H1 (cell line): ENCODE measurements around the gene ABTB1. TPM values are rescaled to one million over a fixed set of nuclear protein-coding genes. Genes with fewer than 3 reads are reported as not detected.

Experiments
- CTCF ChIA-PET: fragments of 300-600 bp; sonication (Branson Sonifier 250); formaldehyde crosslinking; loops from one replicate; lab custom pipeline; 2021; ENCODE audit not compliant: partially characterized antibody; lab: Charles Lee
- POLR2A ChIA-PET: fragments of 300-600 bp; sonication (Branson Sonifier 250); formaldehyde crosslinking; loops from one replicate; lab custom pipeline; 2021; ENCODE audit warnings: inconsistent platforms; ENCODE audit not compliant: partially characterized antibody; lab: Charles Lee
- DNase-seq, 2 experiments: peaks; one replicate each; pipeline versions ENCODE4 v3.0.0 to v3.0.0-alpha.2; 2010 to 2022; ENCODE audit warnings: low spot score in 2 of 2, low read depth in 1 of 2, mixed read lengths in 1 of 2
- FAIRE-seq: peaks from 2 replicates; lab custom pipeline; 2011; peaks lifted over from hg19 to GRCh38; lab: Jason Lieb, UNC
- H2AFZ ChIP-seq: 2 replicates; pipeline ENCODE4 v1.8.1; 2012; ENCODE audit warnings: low read length, inconsistent platforms
- H2AK5ac ChIP-seq: 2 replicates; pipeline ENCODE4 v1.6.1; 2013; ENCODE audit warnings: low read depth, low read length
- H2BK120ac ChIP-seq: replicated peaks from 2 replicates; pipeline ENCODE3; 2013; ENCODE audit warnings: low read depth, low read length, inconsistent platforms
- H2BK12ac ChIP-seq: 2 replicates; pipeline ENCODE4 v1.6.1; 2013; ENCODE audit warnings: low read depth, low read length
- H2BK15ac ChIP-seq: 2 replicates; pipeline ENCODE4 v1.6.1; 2013; ENCODE audit warnings: low read length
- H2BK20ac ChIP-seq: 2 replicates; pipeline ENCODE4 v1.6.1; 2013; ENCODE audit warnings: low read length
- H2BK5ac ChIP-seq: 2 replicates; pipeline ENCODE4 v1.6.1; 2013; ENCODE audit warnings: low read depth, low read length
- H3K14ac ChIP-seq: 2 replicates; pipeline ENCODE4 v1.6.1; 2013; ENCODE audit warnings: inconsistent platforms; ENCODE audit not compliant: insufficient read length
- H3K18ac ChIP-seq: 2 replicates; pipeline ENCODE4 v1.6.1; 2013; ENCODE audit warnings: low read length; ENCODE audit errors: extremely low read depth
- H3K23ac ChIP-seq: 2 replicates; pipeline ENCODE4 v1.6.1; 2013; ENCODE audit warnings: inconsistent platforms; ENCODE audit not compliant: insufficient read length
- H3K23me2 ChIP-seq: 2 replicates; pipeline ENCODE4 v1.6.1; 2013; ENCODE audit warnings: low read depth, low read length
- H3K27ac ChIP-seq: 2 replicates; pipeline ENCODE4 v1.6.1; 2011; ENCODE audit warnings: low read depth, low read length, inconsistent platforms
- H3K27me3 ChIP-seq, 4 experiments: replicated peaks in 1 of 4; 1 replicate in 1 of 4; 2 replicates in 3 of 4; pipeline versions ENCODE4 v1.6.1 to v1.8.1; 2011 to 2013; ENCODE audit warnings: low read length in 3 of 4, mild to moderate bottlenecking in 3 of 4, inconsistent platforms in 2 of 4, mixed read lengths in 2 of 4, moderate library complexity in 1 of 4; ENCODE audit not compliant: control insufficient read depth in 3 of 4, insufficient read depth in 3 of 4; ENCODE audit errors: extremely low read depth in 1 of 4
- H3K36me3 ChIP-seq, 4 experiments: 2 replicates each; pipeline versions ENCODE4 v1.6.1 to v1.8.1; 2011 to 2013; ENCODE audit warnings: mild to moderate bottlenecking in 4 of 4, low read length in 3 of 4, moderate library complexity in 2 of 4, control low read depth in 1 of 4, inconsistent platforms in 1 of 4; ENCODE audit not compliant: insufficient read depth in 4 of 4, control insufficient read depth in 2 of 4
- H3K4ac ChIP-seq: replicated peaks from 2 replicates; pipeline ENCODE3; 2013; ENCODE audit warnings: low read length, low read depth, mixed read lengths, inconsistent platforms; ENCODE audit not compliant: insufficient read length
- H3K4me1 ChIP-seq, 4 experiments: replicated peaks in 1 of 4; 1 replicate in 1 of 4; 2 replicates in 3 of 4; pipeline versions ENCODE4 v1.6.1 to v1.8.1; 2011 to 2013; ENCODE audit warnings: low read length in 3 of 4, inconsistent platforms in 2 of 4, mixed read lengths in 1 of 4; ENCODE audit not compliant: insufficient read depth in 4 of 4, control insufficient read depth in 3 of 4
- H3K4me2 ChIP-seq, 2 experiments: 2 replicates each; pipeline versions ENCODE4 v1.6.1 to v1.8.1; 2011 to 2013; ENCODE audit warnings: low read depth in 2 of 2, low read length in 2 of 2, control low read depth in 1 of 2, inconsistent platforms in 1 of 2, mild to moderate bottlenecking in 1 of 2; ENCODE audit not compliant: insufficient read depth in 1 of 2
- H3K4me3 ChIP-seq, 4 experiments: fragments of 200-600, 300-600 bp in 1 of 4; sonication (generic), shearing (Covaris generic), sonication (Bioruptor Twin) in 1 of 4; 2 replicates each; pipeline versions ENCODE4 v1.5.1 to v1.8.1; 2011 to 2016; ENCODE audit warnings: low read length in 4 of 4, low read depth in 3 of 4, control low read depth in 2 of 4, inconsistent platforms in 2 of 4, mild to moderate bottlenecking in 2 of 4, mixed read lengths in 1 of 4, moderate library complexity in 1 of 4; ENCODE audit not compliant: insufficient read depth in 2 of 4; ENCODE audit errors: extremely low read depth in 1 of 4
- H3K56ac ChIP-seq: replicated peaks from 2 replicates; pipeline ENCODE3; 2013; ENCODE audit warnings: low read depth, mild to moderate bottlenecking, mixed read lengths, low read length, inconsistent platforms; ENCODE audit not compliant: insufficient read length
- H3K79me1 ChIP-seq: 2 replicates; pipeline ENCODE4 v1.6.1; 2013; ENCODE audit warnings: low read depth, low read length, control low read depth
- H3K79me2 ChIP-seq, 2 experiments: 2 replicates each; pipeline versions ENCODE4 v1.6.1 to v1.8.1; 2012 to 2013; ENCODE audit warnings: low read length in 2 of 2, mild to moderate bottlenecking in 2 of 2, inconsistent platforms in 1 of 2; ENCODE audit not compliant: insufficient read depth in 2 of 2, control insufficient read depth in 1 of 2
- H3K9ac ChIP-seq, 4 experiments: replicated peaks in 1 of 4; 1 replicate in 1 of 4; 2 replicates in 3 of 4; pipeline versions ENCODE4 v1.6.1 to v1.8.1; 2011 to 2013; ENCODE audit warnings: low read depth in 3 of 4, low read length in 3 of 4, control low read depth in 2 of 4, mild to moderate bottlenecking in 2 of 4, moderate library complexity in 2 of 4, inconsistent platforms in 1 of 4; ENCODE audit errors: extremely low read depth in 1 of 4
- H3K9me3 ChIP-seq, 2 experiments: 2 replicates each; pipeline versions ENCODE4 v1.6.1 to v1.8.1; 2012 to 2013; ENCODE audit warnings: mild to moderate bottlenecking in 2 of 2, moderate library complexity in 2 of 2, control low read depth in 1 of 2, inconsistent platforms in 1 of 2, low read depth in 1 of 2, low read length in 1 of 2, mixed read lengths in 1 of 2; ENCODE audit not compliant: insufficient read depth in 2 of 2
- H4K20me1 ChIP-seq, 2 experiments: replicated peaks in 1 of 2; 2 replicates each; pipeline versions ENCODE3 to v1.8.1; 2011 to 2013; ENCODE audit warnings: inconsistent platforms in 2 of 2, low read length in 2 of 2, mild to moderate bottlenecking in 1 of 2; ENCODE audit not compliant: insufficient read depth in 2 of 2, control insufficient read depth in 1 of 2
- H4K5ac ChIP-seq: 2 replicates; pipeline ENCODE4 v1.6.1; 2013; ENCODE audit warnings: low read length, low read depth, mixed read lengths, inconsistent platforms; ENCODE audit not compliant: insufficient read length
- H4K8ac ChIP-seq: 2 replicates; pipeline ENCODE4 v1.8.0; 2013; ENCODE audit warnings: mild to moderate bottlenecking, moderate library complexity, low read length, inconsistent platforms; ENCODE audit not compliant: insufficient read depth; ENCODE audit errors: extremely low read depth
- H4K91ac ChIP-seq: replicated peaks from 2 replicates; pipeline ENCODE3; 2013; ENCODE audit warnings: low read length, mixed read lengths, inconsistent platforms; ENCODE audit not compliant: insufficient read length
- FOSL1 ChIP-seq: IDR thresholded peaks from 2 replicates; pipeline ENCODE4 v1.6.1; 2011; ENCODE audit warnings: mild to moderate bottlenecking, low read depth, low read length, moderate library complexity; ENCODE audit not compliant: insufficient read depth
- NRF1 ChIP-seq: IDR thresholded peaks from 2 replicates; pipeline ENCODE4 v1.6.1; 2011; ENCODE audit warnings: mild to moderate bottlenecking, low read depth, low read length, improper control_type of control experiment
- WGBS, 2 experiments: shearing (Covaris generic) in 1 of 2; methylation state at CpG; one replicate each; pipeline versions ENCODE4 v1.1.6 to v1.1.7; 2013 to 2015; ENCODE audit warnings: low lambda C conversion rate in 2 of 2, mixed read lengths in 2 of 2, inconsistent platforms in 1 of 2, low coverage in 1 of 2, missing lambda C conversion rate in 1 of 2; ENCODE audit not compliant: insufficient replicate concordance in 2 of 2, insufficient coverage in 1 of 2, insufficient read length in 1 of 2; ENCODE audit errors: extremely low coverage in 1 of 2, missing lambda C conversion rate in 1 of 2; 5-methylcytosine and 5-hydroxymethylcytosine counted together
- polyA plus RNA-seq, 7 experiments: library from polyadenylated mRNA; depleted of rRNA in 3 of 7; stranded (reverse) in 5 of 7; unstranded in 2 of 7; fragments of >200 nt in 5 of 7; fragments of 200-250 nt in 2 of 7; gene quantifications; 1 replicate in 5 of 7; 2 replicates in 1 of 7; 4 replicates in 1 of 7; pipeline versions ENCODE4 v1.2.1 to v1.2.3, GENCODE V29; 2011 to 2013; ENCODE audit warnings: missing spikeins in 2 of 7, mixed read lengths in 2 of 7
- total RNA-seq: library from RNA; stranded (reverse); fragmentation: NEBNext Ultra II Directional; extraction: Animal tissue kit (Norgen Biotek cat#: 25700); gene quantifications from 2 replicates; pipeline ENCODE4 v1.2.1, GENCODE V29; 2021

Gene ABTB1
- total and polyA plus RNA-seq, 2 of the 8 experiments (the other 6 are each of a cell fraction or from before 2014, with no cell fraction given) = 7.1 to 9.4 TPM

GRCh38 chr3:127637546-127637945, 35.2 kb upstream of the ABTB1 start:
- Histone ChIP-seq H3K18ac (no peak overlapping the region), H3K4me3 (no peak overlapping the region), H2BK5ac (no peak overlapping the region), H4K8ac (no peak overlapping the region), H2BK12ac (no peak overlapping the region), H3K23me2 (no peaks in the 10 kb centered on the region), H3K36me3 (peaks cover 0 to 7% (median under 1%) of the 10 kb centered on the region in 4 experiments; a peak in 1 of 8 replicates), H3K9me3 (no peaks in the 10 kb centered on the region), H2AK5ac (peak overlapping the region; percentile 82; the same call in 1 of the 2 replicates), H3K4ac (no peak overlapping the region), H3K79me2 (no peaks in the 10 kb centered on the region), H3K14ac (no peak overlapping the region)
- POLR2A ChIA-PET = no interaction called here
- FAIRE-seq = no peak
- CTCF ChIA-PET = interaction anchor here (0.8 to 2.5 kb wide), 4 partner anchors 14 to 333 kb away, joined by 3 to 11 read pairs (median 4); no protein-coding TSS in a partner anchor
- no peak for TF ChIP-seq FOSL1
- TF ChIP-seq NRF1 = no peak
- TF ChIP-seq, all 59 proteins: peak for 0
- Histone ChIP-seq H3K9ac (no peak overlapping the region), H3K23ac (no peak overlapping the region), H3K4me1 (no peaks in the 10 kb centered on the region; a peak in 1 of 7 replicates), H2BK20ac (no peak overlapping the region), H3K27me3 (no peaks in the 10 kb centered on the region), H4K5ac (no peak overlapping the region), H4K91ac (no peak overlapping the region), H3K79me1 (no peaks in the 10 kb centered on the region; the same call in 1 of the 2 replicates), H2BK15ac (no peak overlapping the region), H2BK120ac (no peak overlapping the region), H3K27ac (no peak overlapping the region), H2AFZ (no peak overlapping the region), H3K4me2 (no peak overlapping the region), H3K56ac (no peak overlapping the region), H4K20me1 (no peaks in the 10 kb centered on the region)
- DNase-seq = no peak
- 70% methylated on average over 3 of the region's 3 CpGs; no CpG with 5 or more reads in 1 of the 2 experiments for WGBS, 2 experiments
